Effector CD4-positive, alpha-beta T cell (primary cell): ENCODE measurements around the gene VASH1.
"Not testable (repeated sequence)": the region's sequence is repeated elsewhere in the genome, so short reads cannot be mapped to it uniquely, and the experiment has no call there.

ENCODE experiments used
- DNase-seq: peaks from one replicate; pipeline ENCODE4 v3.0.0-alpha.2; 2020
- total RNA-seq: gene quantifications from one replicate; lab custom pipeline; 2026; lab: John Stamatoyannopoulos, UW

VASH1 gene
- 9.6 reads per million, percentile 31 among the genes with 10 or more reads in this experiment for total RNA-seq

DNA sequence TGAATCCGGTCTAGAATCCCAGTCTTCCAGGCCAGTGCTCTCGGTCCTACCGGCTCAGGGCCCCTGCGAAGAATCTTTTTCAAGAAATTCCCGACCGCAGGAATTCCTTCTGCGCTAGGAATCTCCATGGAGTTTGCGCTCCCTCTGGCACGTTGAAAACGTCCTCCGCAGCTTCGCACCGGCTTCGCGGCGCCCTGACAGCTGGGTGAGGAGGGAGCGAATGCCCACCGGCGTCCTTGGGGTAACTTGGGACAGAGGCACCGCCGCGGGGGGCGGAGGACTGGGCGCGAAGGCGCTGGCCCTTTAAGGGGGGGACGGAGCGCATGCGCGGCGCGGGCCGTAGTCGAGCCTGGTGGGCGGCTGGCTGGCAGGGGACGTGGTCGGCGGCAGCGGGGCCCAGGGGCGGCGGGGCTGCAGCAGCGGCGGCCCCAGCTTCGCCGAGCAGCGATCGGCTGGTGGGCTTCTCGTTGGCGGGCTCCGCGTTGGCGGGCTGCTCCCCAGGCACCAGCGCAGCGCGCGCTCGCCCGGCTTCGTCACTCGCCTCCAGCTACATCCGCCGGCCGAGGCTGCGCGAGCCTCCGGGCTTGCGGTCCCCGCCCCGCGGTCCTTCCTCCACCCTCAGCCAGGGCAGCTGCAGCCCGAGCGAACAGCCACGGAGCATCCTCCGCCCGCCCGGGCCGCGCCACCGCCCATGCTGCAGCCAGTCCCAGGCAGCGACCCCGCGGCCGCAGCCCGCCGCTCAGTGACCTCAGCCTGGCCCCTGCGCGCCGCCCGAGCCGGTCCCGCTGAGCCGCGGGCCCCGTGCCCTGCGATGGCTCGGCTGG, at the start of gene VASH1:
Gene VASH1, plus strand, starts transcription at position 333 of the 824 bp plus-strand sequence. CDS start 1,354 bp downstream, outside the sequence.
- peak; percentile 33 for DNase-seq

DNA sequence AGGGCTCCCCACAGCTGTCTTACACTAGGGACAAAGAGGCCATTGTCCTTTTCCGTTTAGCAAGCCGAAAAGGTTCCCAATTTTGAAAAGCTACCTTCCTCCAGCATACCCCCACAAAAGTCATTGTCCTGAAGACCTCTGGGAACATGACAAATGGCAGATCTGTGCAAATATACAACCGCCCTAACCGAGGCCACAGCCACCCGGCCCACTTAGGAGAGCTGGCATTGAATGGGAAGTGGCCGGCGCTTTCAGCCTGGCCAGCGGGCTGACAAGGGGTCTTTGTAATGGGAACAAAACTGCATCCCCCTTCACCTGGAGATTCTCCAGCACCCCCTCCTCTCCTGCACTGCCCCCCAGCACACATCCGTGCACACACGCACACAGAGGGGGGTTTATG, 48.1 kb upstream of the VASH1 start:
- DNase-seq = no peak

DNA sequence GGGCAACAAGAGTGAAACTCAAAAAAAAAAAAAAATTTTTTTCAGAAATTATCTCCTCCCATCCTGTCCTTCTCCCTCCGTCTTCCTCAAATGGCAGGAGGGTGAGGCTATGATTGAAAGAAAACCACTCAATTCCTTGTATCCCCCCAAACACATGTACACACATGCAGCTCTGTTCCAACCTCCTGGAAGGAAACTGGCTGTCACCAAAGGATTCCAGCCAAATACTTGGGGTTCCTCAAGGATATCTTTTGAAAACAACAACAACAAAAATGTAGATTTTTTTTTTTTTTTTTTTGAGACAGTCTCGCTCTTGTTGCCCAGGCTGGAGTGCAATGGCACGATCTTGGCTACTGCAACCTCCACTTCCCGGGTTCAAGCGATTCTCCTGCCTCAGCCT, 46.8 kb upstream of the VASH1 start:
- DNase-seq = no peak

DNA sequence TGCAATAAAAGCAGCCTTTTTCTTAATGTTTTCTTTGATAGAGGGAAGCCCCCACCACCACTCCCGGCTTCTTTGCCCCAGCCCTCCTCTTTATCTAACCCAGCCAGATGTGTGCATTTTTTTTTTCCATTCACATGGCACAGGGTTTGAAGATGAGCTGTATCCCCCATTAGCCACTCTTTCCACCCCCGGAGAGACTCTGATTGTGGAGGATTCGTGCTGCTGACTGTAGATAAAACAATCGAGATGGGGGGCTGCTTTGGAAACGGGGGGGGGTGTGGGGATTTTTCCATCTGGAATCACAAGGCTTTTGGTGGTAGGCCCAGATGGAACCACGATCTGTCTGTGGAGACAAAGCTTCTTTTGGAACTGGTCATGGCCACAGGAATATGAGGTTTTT, 46.2 kb upstream of the VASH1 start:
- no peak for DNase-seq

DNA sequence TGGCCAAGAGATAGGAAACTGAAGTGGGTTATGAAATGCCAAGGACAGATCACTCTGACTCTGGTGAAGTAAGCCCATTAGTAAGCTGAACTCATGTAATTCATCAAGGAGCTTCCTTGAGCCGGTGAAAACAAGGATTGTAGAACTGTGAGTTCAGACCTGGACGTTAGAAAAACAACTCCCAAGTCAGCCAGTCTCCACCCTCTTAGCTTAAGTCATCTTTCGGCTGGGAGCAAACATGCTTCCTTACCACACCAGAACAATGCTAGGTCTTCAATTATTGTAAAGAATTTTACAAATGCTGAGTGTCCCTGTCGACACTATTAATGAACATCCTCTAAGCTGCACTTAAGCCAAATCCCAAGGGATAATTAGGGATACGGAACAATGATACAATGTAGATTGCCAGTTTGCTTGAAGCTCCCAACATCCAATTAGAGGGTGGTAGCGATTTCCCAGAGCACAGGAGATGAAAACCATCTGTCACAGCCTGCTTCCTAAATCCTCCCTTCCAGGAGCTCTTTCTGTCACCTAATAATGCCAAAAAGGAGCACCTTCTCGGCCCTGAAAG, 45.7 kb upstream of the VASH1 start:
- DNase-seq = no peak

DNA sequence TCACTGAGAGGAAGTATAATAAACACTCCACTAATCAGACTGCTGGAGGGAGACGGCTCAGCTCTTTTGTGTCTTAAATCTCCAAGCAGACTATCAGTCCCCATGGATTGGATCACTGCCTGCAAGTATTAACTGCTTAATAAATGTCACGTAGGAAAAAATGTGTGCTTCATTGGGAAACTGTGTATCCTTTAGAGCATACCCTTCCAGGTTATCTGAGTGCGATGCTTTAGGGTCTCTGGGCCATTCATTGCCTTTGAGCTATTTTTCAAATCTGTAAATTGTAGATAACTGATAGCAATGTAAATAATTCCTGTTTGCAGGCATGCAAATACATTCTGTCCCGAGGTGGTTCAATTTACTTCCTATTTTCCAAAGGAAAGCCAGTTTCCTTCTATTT, 45.0 kb upstream of the VASH1 start:
- DNase-seq = no peak

DNA sequence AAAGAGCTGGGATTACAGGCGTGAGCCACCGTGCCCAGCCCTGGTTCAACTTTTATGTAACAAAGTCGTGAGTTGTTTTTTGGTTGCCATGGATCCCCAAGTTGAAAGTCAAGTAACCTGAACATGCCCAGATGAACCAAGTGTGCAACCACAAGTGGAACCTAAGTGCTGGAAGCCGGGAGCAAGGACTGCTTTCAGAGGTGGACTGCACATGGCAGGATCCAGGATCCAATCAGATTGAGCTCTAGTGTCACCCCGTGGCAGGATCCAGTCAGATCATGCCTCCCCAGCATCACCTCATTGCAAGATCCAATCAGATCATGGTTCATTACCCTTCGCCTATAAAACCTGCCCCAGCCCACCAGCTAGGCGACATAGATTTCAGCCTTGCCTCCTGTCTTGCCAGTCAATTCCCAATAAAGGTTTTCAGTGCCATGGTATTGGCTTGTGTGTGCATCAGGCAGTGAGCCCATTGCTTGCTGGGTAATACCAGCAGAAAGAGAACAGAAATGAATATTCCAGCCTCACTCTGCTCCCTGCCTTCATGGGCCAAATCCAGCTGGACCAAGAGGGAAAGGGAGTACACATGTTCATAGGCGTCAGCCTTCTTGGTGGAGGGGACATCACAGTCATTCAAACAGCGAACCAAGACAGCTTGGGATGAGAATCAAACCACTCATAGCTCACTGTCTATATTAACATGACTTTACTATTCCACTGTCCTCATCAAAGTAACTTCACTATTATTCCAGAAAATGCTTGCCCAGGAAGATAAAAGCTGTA, 43.6 kb upstream of the VASH1 start:
- DNase-seq = no peak

DNA sequence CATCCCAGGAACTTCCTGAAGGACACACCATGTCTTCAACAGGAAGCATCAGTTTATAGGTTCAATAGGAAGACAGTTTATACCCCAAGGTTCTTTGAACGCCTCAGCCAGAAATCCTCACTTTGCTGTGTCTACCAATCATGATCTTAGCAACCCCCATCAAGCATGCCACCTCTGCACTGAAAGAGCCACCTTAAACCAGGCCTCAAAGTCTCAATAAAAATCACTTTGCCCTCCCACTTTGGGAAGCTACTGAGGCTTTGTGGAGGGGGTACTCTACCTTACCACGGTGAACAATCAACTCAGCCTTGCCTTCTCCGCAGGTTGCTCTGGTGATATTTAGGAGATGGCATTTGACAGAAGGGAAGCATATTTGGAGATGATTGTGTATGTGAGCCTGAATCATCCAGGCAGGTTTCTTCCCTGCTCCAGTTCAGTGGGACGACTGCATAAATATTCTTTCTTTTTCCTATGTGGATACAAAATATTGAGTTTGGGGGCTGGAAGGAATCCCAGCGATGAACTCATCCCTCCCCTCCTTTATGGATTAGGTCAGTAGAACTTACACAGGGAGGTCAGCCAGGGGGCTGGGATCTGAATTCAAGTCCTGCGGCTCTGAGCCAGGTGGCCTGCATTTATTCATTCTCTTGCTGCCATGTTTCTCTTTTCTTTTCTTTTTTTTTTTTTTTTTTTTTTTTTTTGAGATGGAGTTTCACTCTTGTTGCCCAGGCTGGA, 42.8 kb upstream of the VASH1 start:
- DNase-seq = no peak

DNA sequence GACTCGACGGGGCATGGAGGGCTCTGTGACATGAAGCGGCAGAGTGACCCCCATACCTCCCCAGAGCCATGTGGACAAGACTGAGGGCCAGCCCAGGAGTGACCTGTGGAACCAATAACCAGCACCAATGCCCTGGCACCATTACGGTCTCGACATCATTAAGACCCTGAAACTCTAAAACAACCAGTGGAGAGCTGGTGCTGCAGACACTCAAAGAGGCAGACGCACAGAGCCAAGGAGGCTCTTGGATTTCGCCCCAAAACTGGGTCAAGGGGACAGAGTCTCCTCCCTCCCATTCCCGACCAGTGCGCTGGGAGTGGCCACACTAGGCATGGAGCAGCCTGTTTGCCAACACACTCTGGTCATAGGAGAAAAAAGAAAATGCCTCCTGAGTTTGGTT, 41.6 kb upstream of the VASH1 start:
- DNase-seq = no peak

DNA sequence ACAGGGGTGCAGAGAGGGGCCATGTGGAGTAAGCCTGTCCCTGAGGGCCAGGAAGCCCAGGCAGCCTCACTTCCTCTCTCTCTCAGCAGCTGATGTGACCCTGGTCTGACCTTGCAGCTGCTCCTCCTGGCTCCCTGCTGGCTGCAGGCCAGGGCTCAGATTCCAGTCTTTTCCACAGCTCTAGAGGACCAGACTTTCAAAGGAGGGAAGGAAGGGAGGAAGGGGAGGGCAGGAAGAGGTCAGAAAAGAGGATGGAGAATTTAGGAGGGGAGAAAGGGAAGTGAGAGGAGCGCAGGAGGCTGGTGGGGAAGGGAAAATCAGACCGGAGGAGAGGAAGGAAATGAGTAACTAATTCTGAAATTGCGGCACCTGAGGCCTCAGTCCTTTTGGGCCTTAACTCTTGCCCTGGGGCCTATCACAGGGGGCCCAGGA, 40.9 kb upstream of the VASH1 start:
- DNase-seq = no peak

DNA sequence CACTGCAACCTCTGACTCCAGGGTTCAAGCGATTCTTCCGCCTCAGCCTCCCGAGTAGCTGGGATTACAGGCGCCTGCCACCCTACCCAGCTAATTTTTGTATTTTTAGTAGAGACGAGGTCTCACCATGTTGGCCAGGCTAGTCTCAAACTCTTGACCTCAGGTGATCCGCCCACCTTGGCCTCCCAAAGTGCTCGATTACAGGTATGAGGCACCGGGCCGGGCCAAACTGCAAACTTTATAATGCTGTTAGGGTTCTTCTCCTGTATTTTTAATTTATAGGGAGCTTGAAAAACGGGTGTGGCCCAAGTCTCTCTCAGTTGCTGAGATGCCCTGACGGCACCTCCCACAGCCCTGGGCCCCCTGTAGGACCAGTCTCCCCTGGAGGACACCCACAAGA, 39.8 kb upstream of the VASH1 start:
- DNase-seq = not testable (repeated sequence)

DNA sequence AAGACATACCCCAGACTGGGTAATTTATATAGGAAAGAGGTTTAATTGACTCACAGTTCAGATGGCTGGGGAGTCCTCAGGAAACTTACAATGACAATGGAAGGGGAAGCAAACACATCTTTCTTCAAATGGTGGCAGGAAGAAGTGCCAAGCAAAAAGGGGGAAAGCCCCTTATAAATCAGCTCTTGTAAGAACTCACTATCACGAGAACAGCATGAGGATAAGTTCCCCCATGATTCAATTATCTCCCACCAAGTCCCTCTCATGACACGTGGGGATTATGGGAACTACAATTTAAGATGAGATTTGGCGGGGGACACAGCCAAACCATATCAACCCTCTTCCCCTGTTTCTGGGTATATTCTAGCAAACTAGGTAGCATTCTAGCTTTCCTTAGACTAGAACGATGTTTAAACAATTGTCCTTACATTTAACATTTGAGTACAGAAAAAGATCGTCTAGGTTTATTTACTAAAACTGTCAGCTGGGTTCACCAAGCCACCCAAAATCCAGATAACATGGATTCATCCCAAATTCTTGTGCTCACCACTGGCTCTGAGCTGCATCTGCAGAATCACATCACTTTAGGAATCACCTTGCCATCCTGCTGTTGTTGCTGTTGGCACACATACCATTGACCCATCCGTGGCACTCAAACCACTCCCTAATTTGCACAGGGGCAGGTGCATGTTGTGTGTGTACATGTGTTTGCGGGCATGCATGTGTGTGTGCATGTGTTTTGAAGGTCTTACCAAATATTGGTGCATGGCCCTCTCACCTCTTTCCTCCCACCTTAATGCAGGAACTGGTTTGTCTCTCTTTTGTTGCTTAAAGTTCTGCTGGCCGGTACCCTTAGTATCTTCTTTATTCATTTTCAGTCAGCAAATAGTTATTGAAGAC, 36.4 kb upstream of the VASH1 start:
- DNase-seq = no peak

DNA sequence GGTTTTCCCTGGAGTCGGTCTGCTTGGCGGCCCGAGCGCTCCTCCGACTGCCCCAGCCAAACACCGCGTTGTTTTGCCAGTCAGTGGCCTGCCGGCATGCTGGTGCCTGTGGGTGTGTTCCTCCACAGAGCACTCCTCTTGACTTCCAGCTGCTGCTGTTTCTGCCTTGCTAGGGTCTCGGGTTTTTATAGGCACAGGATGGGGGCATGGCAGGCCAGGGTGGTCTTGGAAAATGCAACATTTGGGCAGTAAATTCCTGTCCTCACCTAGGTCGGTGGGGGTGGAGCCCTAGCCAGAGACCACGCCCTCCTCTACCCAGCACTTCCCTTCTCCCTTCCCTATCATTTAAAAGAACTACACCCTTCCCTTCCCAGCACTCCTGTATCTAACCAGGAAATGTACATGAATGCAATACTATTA, 34.7 kb upstream of the VASH1 start:
- DNase-seq = no peak

DNA sequence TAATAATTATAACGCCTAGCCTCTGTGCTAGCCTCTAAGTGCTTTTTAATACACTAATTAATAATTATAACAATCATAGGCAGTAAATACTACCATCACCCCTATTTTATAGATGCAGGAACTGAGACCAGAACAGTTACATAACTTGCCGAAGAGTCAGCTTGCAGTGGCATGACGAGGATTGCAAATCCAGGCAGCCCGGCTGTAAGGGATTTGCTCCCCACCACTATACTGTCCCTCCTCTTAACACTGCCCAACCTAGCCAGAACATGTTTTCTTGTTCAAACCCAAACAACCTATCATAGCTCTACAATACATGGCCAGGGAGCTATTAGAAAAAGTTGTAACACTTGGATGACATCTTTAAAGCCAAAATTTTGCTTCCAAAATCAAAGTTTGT, 33.9 kb upstream of the VASH1 start:
- DNase-seq = no peak

DNA sequence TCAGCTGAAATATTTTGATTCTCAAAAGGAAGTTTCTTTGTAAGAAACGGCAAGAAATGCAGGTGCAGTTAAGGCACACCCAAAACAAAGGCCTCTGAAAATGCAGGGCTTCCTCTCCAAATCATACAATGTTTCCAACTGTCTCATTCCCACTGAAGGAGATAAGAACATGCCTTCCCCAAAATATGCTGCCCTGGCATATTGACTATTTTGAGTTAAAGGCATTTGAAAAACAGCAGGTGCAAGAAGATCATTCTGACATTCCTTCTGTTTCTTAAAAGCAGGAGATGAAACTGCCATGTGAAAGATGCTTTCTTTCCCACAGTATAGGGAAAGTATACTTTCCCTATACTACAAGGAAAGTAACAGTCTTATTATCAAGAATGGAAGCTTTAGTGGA, 33.4 kb upstream of the VASH1 start:
- no peak for DNase-seq

DNA sequence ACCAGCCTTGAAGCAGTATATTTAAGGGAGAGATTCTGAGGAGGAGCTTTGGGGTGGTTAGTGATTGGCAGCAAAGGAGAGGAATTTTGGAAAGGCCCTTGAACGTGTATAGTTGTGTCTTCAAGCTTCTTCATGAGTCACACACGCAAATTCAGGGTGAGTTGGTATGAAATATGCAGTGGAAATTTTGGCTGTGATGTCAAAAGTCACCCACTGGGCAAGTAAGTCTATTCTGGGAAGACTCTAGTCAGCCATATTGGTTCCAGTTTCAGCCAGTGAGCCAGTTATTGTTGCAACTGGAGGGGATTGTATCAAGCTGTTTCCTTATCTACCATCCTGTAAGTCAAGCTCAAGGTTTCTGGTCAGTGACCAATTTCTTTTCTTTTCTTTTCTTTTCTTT, 32.0 kb upstream of the VASH1 start:
- no peak for DNase-seq

DNA sequence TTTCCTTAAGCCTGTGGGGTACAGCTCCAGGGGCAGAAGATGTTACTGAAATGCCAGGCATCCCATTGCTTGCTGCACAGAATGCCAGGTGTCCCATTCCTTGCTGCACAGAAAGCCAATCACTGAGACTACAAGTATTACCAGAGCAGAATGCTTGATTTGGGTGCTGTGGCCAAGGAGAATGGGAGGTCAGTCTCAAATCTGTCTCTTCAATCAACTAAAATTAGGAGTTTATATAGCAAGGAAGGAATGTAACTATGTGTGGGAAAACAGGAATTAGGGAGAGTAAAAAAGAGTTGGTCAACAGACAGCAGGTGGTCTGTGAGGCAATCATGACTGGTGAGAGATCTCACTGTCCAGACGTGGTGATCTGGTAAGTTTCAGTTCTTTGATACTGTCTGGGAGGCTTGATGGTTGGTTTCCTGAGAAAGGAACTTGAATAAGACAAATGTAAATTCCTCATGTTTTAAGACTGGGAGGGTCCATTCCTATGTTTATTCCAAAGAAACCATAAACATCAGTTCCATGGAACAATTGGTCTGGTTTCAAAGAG, 31.2 kb upstream of the VASH1 start:
- DNase-seq = no peak

DNA sequence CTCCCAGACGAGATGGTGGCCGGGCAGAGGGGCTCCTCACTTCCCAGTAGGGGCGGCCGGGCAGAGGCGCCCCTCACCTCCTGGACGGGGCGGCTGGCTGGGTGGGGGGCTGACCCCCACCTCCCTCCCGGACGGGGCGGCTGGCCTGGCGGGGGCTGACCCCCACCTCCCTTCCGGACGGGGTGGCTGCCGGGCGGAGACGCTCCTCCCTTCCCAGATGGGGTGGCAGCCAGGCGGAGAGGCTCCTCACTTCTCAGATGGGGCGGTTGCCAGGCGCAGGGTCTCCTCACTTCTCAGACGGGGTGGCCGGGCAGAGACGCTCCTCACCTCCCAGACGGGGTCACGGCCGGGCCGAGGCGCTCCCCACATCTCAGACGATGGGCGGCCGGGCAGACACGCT, 26.8 kb upstream of the VASH1 start:
- not testable (repeated sequence) for DNase-seq

DNA sequence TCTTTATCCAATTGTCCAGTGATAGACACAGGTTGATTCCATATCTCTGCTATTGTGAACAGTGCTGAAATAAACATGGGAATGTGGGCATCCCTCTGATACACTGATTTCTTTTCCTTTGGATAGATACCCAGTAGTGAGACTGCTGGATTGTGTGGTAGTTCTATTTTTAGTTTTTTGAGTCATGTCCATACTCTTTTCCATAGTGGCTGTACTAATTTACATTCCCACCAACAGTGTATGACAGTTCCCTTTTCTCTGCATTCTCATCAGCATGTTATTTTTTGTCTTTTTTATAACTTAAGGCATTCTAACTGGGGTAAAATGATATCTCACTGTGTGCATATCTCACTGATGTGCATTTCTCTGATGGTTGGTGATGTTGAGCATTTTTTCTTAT, 24.8 kb upstream of the VASH1 start:
- no peak for DNase-seq

DNA sequence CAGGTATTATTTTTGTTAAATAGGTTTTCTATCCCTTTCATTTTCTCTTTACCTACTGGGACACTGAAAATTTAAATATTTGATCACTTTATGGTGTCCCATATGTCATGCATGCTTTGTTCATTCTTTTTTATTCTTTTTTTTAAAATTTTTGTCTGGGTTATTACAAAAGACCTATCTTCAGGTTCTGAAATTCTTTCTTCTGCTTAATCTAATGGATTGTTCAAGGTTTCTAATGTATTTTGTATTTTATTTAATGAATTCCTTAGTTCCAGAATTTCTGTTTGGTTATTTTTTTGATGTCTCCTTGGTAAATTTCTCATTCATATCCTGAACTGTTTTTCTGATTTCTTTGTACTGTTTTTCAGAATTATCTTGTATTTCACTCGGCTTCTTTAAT, 20.2 kb upstream of the VASH1 start:
- DNase-seq = no peak

DNA sequence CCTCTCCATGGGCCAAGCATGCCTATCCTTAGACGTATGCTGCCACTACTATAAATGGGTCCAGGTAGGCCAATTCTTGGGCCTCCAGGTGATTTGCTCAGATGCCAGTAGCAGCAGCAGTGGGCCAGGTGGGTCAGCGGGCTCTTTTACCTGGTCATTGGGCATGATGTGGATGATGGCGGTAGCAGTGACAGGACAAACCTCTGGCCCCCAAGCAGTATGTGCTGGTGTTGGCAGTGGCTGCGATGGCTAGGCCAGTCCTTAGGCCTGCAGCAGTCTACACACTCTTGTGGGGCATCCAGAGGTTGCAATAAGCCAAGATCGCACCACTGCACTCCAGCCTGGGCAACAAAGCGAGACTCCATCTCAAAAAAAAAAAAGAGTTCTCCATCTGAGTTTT, 19.1 kb upstream of the VASH1 start:
- no peak for DNase-seq

DNA sequence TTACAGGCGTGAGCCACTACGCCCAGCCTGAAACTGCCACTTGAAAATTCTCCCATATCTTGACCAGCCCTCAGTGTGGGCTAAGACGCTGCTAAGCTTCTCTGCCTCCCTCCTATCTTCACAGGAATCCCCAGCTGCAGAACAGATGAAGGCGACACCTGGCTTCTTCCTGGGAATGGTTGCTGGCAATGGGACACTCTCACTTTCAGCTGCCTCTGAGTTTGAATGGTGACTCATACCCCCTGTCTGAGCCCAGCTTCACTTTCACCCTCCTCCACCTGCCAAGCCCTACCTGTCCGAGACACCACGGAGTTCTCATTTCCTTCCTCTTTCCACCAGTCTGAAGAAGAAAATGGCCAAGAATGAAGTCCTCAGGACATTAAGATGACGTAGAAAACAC, 18.3 kb upstream of the VASH1 start:
- no peak for DNase-seq
